ENCODE measurements around the gene JPT2.

Gene JPT2

DNA sequence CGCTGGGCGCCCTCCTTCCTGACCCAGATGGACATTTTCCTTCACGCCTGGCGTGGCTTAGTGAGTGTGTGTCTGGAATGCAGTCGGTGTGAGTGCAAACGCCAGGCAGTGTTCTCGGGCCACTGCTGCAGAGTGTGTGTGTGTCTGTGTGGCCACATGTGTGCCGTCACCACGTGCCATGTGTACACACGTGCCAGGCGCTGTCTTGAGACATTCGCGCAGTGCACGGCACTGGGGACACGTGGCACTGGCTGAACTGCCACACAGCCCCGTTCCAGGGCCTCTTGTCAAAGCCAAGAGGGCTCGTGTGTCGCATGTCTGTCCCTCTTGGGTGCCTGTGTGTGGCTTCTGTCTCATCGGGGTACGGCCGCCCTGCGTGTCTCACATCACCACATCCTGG is 56.7 kb downstream of the JPT2 start:
- TF ChIP-seq CTCF (IDR thresholded peaks at IDR 0.05; ENCODE audit: insufficient read depth, low read length, missing control alignments), result no peak
- H3K4me3 ChIP-seq (ENCODE audit: low read depth, low read length), result no peak overlapping the region
- ChIA-PET CTCF (no interaction called here), POLR2A (no interaction called here)
- DNase-seq (ENCODE audit: low read depth, low spot score), result no peak

- POLR2A ChIA-PET, result no interaction called here
- H3K4me3 ChIP-seq (ENCODE audit: low read depth, low read length), result no peak overlapping the region
- no peak for TF ChIP-seq CTCF (IDR thresholded peaks at IDR 0.05; ENCODE audit: insufficient read depth, low read length, missing control alignments)
- DNase-seq (ENCODE audit: low read depth, low spot score), result no peak
- CTCF ChIA-PET, result interaction anchor here (1.2 kb wide), 1 partner anchor 16 kb away, joined by 5 read pairs; no protein-coding TSS in a partner anchor
Measured at GRCh38 chr16:1740234-1740633, 62.2 kb downstream of the JPT2 start.

GRCh38 chr16:1740781-1741490 is 62.9 kb downstream of the JPT2 start:
- H3K4me3 ChIP-seq (ENCODE audit: low read depth, low read length), result no peak overlapping the region
- no peak for TF ChIP-seq CTCF (IDR thresholded peaks at IDR 0.05; ENCODE audit: insufficient read depth, low read length, missing control alignments)
- ChIA-PET CTCF (interaction anchor here (1.1 to 1.3 kb wide), 4 partner anchors 8 to 35 kb away, joined by 3 to 6 read pairs (median 4); partner anchors contain the start of gene MAPK8IP3), POLR2A (no interaction called here)
- DNase-seq (ENCODE audit: low read depth, low spot score), result no peak

DNA sequence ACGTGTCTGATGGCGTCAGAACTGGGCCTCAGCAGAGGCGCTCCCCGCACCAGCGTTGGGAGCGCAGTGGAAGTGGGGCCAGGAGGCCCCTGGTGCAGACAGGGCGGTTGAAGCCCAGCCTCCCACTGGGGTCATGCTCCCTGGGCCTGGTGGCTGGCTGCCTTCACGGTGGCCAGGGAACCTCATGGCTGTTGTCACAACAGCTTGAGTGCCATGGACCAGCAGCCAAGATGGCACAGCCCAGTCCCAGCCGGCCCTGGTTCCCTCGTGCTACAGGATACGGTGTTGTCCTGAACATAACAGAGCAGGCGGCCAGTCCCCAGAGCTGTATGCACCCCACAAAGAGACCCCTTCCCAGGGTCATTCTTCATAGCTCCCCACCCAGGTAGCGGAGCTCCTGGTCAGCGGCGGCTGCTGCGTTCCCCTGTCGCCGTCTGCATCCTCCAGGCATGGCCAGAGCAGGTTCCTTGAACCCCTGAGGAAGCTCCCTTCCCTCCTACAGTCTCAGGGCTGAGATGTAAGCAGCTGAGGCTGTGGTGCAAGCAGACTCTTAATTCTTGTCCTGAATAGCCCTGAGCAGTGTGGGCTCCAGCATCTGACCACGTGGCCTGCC is 63.6 kb downstream of the JPT2 start:
- CTCF ChIA-PET, result interaction anchor here (1.1 to 1.3 kb wide), 4 partner anchors 9 to 36 kb away, joined by 3 to 6 read pairs (median 4); partner anchors contain the start of gene MAPK8IP3
- TF ChIP-seq CTCF (IDR thresholded peaks at IDR 0.05; ENCODE audit: insufficient read depth, low read length, missing control alignments), result no peak
- no peak overlapping the region for H3K4me3 ChIP-seq (ENCODE audit: low read depth, low read length)
- POLR2A ChIA-PET, result no interaction called here
- DNase-seq (ENCODE audit: low read depth, low spot score), result no peak

DNA sequence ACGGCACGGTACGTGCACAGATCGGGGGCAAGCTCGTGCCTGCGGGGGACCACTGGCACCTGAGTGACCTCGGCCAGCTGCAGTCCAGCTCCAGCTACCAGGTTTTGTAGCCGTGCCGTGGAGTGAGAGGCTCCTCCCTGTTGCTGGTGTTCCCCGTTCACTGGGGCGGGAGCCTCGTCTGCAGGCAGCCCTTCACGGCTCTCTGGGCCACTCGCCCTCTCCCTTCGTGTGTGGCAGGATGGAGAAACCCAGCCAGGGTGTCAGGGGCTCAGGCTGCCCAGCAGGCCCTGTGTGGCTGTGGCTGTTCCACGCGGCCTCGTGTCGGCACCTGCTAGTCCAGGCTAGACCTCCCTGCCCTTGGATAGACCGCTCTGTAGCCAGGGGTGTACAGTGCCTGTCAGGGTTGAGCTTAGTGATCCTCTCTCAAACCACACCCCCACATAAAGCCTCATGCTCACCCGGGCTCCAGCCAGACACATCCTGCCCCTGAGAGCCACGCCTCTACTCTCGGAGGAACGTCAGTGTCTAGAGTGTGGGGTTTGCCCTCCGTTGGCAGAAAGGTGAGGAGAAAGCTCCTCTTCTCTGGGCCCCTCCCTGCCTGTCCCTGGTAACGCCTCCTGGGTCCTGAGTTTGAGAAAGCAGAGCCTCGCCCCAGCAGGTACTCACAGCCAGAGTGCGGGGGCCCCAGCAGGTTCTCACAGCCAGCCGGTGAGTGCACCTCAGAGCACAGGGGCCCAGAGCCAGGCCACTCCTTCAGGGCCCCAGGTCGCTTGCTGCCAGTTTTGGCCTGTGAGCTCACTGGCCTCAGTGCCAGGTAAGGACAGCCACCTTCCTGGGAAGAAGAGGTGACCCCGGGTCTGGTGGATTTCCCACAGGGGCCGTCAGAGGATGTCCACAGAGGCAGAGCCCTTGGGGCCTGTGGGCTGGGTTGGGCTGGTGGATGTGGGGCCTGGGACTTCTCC is 65.6 kb downstream of the JPT2 start:
- no peak overlapping the region for H3K4me3 ChIP-seq (ENCODE audit: low read depth, low read length)
- CTCF ChIA-PET, result interaction anchor here (3.2 kb wide), 1 partner anchor 37 kb away, joined by 22 read pairs; the partner anchor contains the start of gene MAPK8IP3
- TF ChIP-seq CTCF (IDR thresholded peaks at IDR 0.05; ENCODE audit: insufficient read depth, low read length, missing control alignments), result no peak
- DNase-seq (ENCODE audit: low read depth, low spot score), result no peak
- POLR2A ChIA-PET, result no interaction called here

All from AG04449 (cell line).